ENCODE measurements around the gene FLYWCH2.

GRCh38 chr16:2936436-2937011 lies 53.5 kb downstream of the FLYWCH2 start:
- TF ChIP-seq CTCF (conservative IDR thresholded peaks at IDR 0.05; ENCODE audit: low read depth in 2 of 2), result no peak
- TF ChIP-seq REST (IDR thresholded peaks at IDR 0.05; ENCODE audit: unreplicated experiment), result no peak
- no peak for TF ChIP-seq EZH2 (IDR thresholded peaks at IDR 0.05; ENCODE audit: low read depth, unreplicated experiment)
- no peak for TF ChIP-seq POLR2AphosphoS5 (IDR thresholded peaks at IDR 0.05; ENCODE audit: low read depth)
- no peak for TF ChIP-seq EZH2phosphoT487 (IDR thresholded peaks at IDR 0.05; ENCODE audit: unreplicated experiment)
- no peak for TF ChIP-seq ETS1 (IDR thresholded peaks at IDR 0.05)
